ENCODE results near the gene ATL2. TPM values are rescaled to one million over a fixed set of nuclear protein-coding genes. Genes with fewer than 3 reads are reported as not detected.

Gene ATL2
- polyA plus RNA-seq, 3 donors from 2014 or later: 10.1 to 21.1 (median 15.7) TPM

GRCh38 chr2:38381381-38382143, 4.5 kb upstream of the ATL2 start:
- H3K27me3 Mint-ChIP-seq (ENCODE audit: low read depth in 3 of 3): peaks cover under 1 to 16% (median 7%) of the 10 kb centered on the region in 3 donors
- DNase-seq: no peak
- no peaks in the 10 kb centered on the region for H3K9me3 Mint-ChIP-seq
- no peaks in the 10 kb centered on the region for H3K36me3 Mint-ChIP-seq
- H3K4me1 Mint-ChIP-seq: peaks cover 4 to 9% of the 10 kb centered on the region in 2 donors
- no peak overlapping the region for H3K27ac Mint-ChIP-seq
- no peak overlapping the region for H3K4me3 Mint-ChIP-seq

GRCh38 chr2:38380397-38381130, 3.5 kb upstream of the ATL2 start:
- Mint-ChIP-seq H3K9me3 (no peaks in the 10 kb centered on the region), H3K4me1 (peaks cover 13 to 17% of the 10 kb centered on the region in 2 donors), H3K27ac (no peak overlapping the region), H3K36me3 (no peaks in the 10 kb centered on the region), H3K4me3 (no peak overlapping the region), H3K27me3 (ENCODE audit: low read depth in 3 of 3) (peaks cover 0 to 20% (median 5%) of the 10 kb centered on the region in 3 donors)
- peak in 1 of 3 donors; percentile 8 for DNase-seq

- Mint-ChIP-seq H3K27ac (peak overlapping the region; percentile 86 to 98 (median 94)), H3K4me1 (peaks cover 23 to 56% of the 10 kb centered on the region in 2 donors), H3K27me3 (ENCODE audit: low read depth in 3 of 3) (peaks cover 0 to 20% (median 3%) of the 10 kb centered on the region in 3 donors), H3K9me3 (no peaks in the 10 kb centered on the region), H3K36me3 (no peaks in the 10 kb centered on the region), H3K4me3 (peak overlapping the region; percentile 89 to 99 (median 95))
- DNase-seq: peak; percentile 73 to 77 (median 73)
These were observed 575 bp downstream of the ATL2 start for GRCh38 chr2:38376346-38377049.

- Mint-ChIP-seq H3K4me3 (peak overlapping the region; percentile 89 to 99 (median 95)), H3K36me3 (no peaks in the 10 kb centered on the region), H3K27me3 (ENCODE audit: low read depth in 3 of 3) (peaks cover 0 to 20% (median 3%) of the 10 kb centered on the region in 3 donors), H3K27ac (peak overlapping the region; percentile 85 to 98 (median 94)), H3K4me1 (peaks cover 25 to 61% of the 10 kb centered on the region in 2 donors), H3K9me3 (no peaks in the 10 kb centered on the region)
- DNase-seq: no peak
These were observed 1.3 kb downstream of the ATL2 start for GRCh38 chr2:38375696-38376345.

- Mint-ChIP-seq H3K9me3 (no peaks in the 10 kb centered on the region), H3K27me3 (ENCODE audit: low read depth in 3 of 3) (peaks cover 0 to 18% (median 3%) of the 10 kb centered on the region in 3 donors), H3K36me3 (no peaks in the 10 kb centered on the region), H3K27ac (peak overlapping the region in 1 of 6 donors; percentile 69), H3K4me3 (peak overlapping the region in 4 of 5 donors; percentile 14 to 99 (median 93)), H3K4me1 (peaks cover 27 to 65% of the 10 kb centered on the region in 2 donors)
- no peak for DNase-seq
These were observed 2.1 kb downstream of the ATL2 start for GRCh38 chr2:38374984-38375383.

- Mint-ChIP-seq H3K36me3 (no peaks in the 10 kb centered on the region), H3K4me3 (no peak overlapping the region), H3K27me3 (ENCODE audit: low read depth in 3 of 3) (peaks cover 0 to 6% (median 0%) of the 10 kb centered on the region in 3 donors), H3K27ac (no peak overlapping the region), H3K4me1 (peaks cover 23 to 59% of the 10 kb centered on the region in 2 donors), H3K9me3 (no peaks in the 10 kb centered on the region)
- no peak for DNase-seq
These were observed 5.8 kb downstream of the ATL2 start for GRCh38 chr2:38371235-38371634.

- Mint-ChIP-seq H3K4me1 (peaks cover 19 to 55% of the 10 kb centered on the region in 2 donors), H3K27me3 (ENCODE audit: low read depth in 3 of 3) (peaks cover 0 to 5% (median 0%) of the 10 kb centered on the region in 3 donors), H3K36me3 (no peaks in the 10 kb centered on the region), H3K9me3 (no peaks in the 10 kb centered on the region), H3K4me3 (no peak overlapping the region), H3K27ac (no peak overlapping the region)
- no peak for DNase-seq
These were observed 6.4 kb downstream of the ATL2 start for GRCh38 chr2:38370664-38371063.

GRCh38 chr2:38362232-38362631, 14.8 kb downstream of the ATL2 start:
- Mint-ChIP-seq H3K4me3 (no peak overlapping the region), H3K4me1 (peaks cover 8 to 35% of the 10 kb centered on the region in 2 donors), H3K27ac (no peak overlapping the region), H3K36me3 (no peaks in the 10 kb centered on the region), H3K27me3 (ENCODE audit: low read depth in 3 of 3) (peaks cover 0 to 1% (median 0%) of the 10 kb centered on the region in 3 donors), H3K9me3 (no peaks in the 10 kb centered on the region)
- no peak for DNase-seq

- Mint-ChIP-seq H3K4me1 (peaks cover 4 to 29% of the 10 kb centered on the region in 2 donors), H3K36me3 (no peaks in the 10 kb centered on the region), H3K9me3 (no peaks in the 10 kb centered on the region), H3K4me3 (no peak overlapping the region), H3K27me3 (ENCODE audit: low read depth in 3 of 3) (peaks cover 0 to 1% (median 0%) of the 10 kb centered on the region in 3 donors), H3K27ac (peak overlapping the region in 1 of 6 donors; percentile 13)
- no peak for DNase-seq
These were observed 16.9 kb downstream of the ATL2 start for GRCh38 chr2:38360177-38360576.

GRCh38 chr2:38353402-38353801, 23.7 kb downstream of the ATL2 start:
- Mint-ChIP-seq H3K36me3 (peaks cover 0 to 12% (median 3%) of the 10 kb centered on the region in 3 donors), H3K4me3 (peak overlapping the region; percentile 27 to 83 (median 59)), H3K27me3 (ENCODE audit: low read depth in 3 of 3) (peaks cover 0 to 1% (median 0%) of the 10 kb centered on the region in 3 donors), H3K9me3 (no peaks in the 10 kb centered on the region), H3K4me1 (peaks cover 23 to 32% of the 10 kb centered on the region in 2 donors), H3K27ac (peak overlapping the region; percentile 4 to 82 (median 67))
- peak in 1 of 3 donors; percentile 18 for DNase-seq

GRCh38 chr2:38352336-38352735, 24.7 kb downstream of the ATL2 start:
- DNase-seq: no peak
- H3K27ac Mint-ChIP-seq: peak overlapping the region in 3 of 6 donors; percentile 59 to 62 (median 60)
- peaks cover 0 to 12% (median 3%) of the 10 kb centered on the region in 3 donors for H3K36me3 Mint-ChIP-seq
- no peaks in the 10 kb centered on the region for H3K27me3 Mint-ChIP-seq (ENCODE audit: low read depth in 3 of 3)
- H3K4me1 Mint-ChIP-seq: peaks cover 23 to 32% of the 10 kb centered on the region in 2 donors
- no peaks in the 10 kb centered on the region for H3K9me3 Mint-ChIP-seq
- H3K4me3 Mint-ChIP-seq: peak overlapping the region in 1 of 5 donors; percentile 20

GRCh38 chr2:38345323-38346038, 31.6 kb downstream of the ATL2 start:
- no peaks in the 10 kb centered on the region for H3K9me3 Mint-ChIP-seq
- H3K27ac Mint-ChIP-seq: no peak overlapping the region
- H3K36me3 Mint-ChIP-seq: peaks cover 14 to 24% (median 22%) of the 10 kb centered on the region in 3 donors
- H3K27me3 Mint-ChIP-seq (ENCODE audit: low read depth in 3 of 3): no peaks in the 10 kb centered on the region
- no peak for DNase-seq
- peaks cover 0 to 7% of the 10 kb centered on the region in 2 donors for H3K4me1 Mint-ChIP-seq
- no peak overlapping the region for H3K4me3 Mint-ChIP-seq

Measured in immature natural killer cell (primary cell).